Stimulated activated CD8-positive, alpha-beta memory T cell treated with anti-CD3 and anti-CD28 coated beads, Interleukin-15, amount 100 ng/mL, for 48 hours (primary cell): Measurements from ENCODE around the gene CCL20.
"Not testable (repeated sequence)": the region's sequence is repeated elsewhere in the genome, so short reads cannot be mapped to it uniquely, and the experiment has no call there.

ENCODE experiments used
- DNase-seq, 2 donors: peaks; one replicate each; pipeline ENCODE4 v3.0.0-alpha.2; 2020; ENCODE audit warnings: low read depth in 2 of 2

CCL20 gene

GRCh38 chr2:227834423-227834822 is 20.8 kb downstream of the CCL20 start:
- DNase-seq, result no peak

GRCh38 chr2:227834916-227835650 is 21.4 kb downstream of the CCL20 start:
- DNase-seq, result no peak

- DNase-seq, result not testable (repeated sequence)
Measured at GRCh38 chr2:227839339-227840129, 25.9 kb downstream of the CCL20 start.

- DNase-seq, result no peak
Measured at GRCh38 chr2:227846831-227847230, 33.2 kb downstream of the CCL20 start.

- no peak for DNase-seq
Measured at GRCh38 chr2:227848146-227848545, 34.5 kb downstream of the CCL20 start.

GRCh38 chr2:227848586-227848985 is 34.9 kb downstream of the CCL20 start:
- no peak for DNase-seq

- DNase-seq, result no peak
Measured at GRCh38 chr2:227849906-227850305, 36.3 kb downstream of the CCL20 start.

GRCh38 chr2:227853204-227853629 is 39.6 kb downstream of the CCL20 start:
- DNase-seq, result no peak

GRCh38 chr2:227853765-227854271 is 40.2 kb downstream of the CCL20 start:
- no peak for DNase-seq

- no peak for DNase-seq
Measured at GRCh38 chr2:227855440-227855839, 41.8 kb downstream of the CCL20 start.

GRCh38 chr2:227856697-227857096 is 43.1 kb downstream of the CCL20 start:
- DNase-seq, result no peak

- no peak for DNase-seq
Measured at GRCh38 chr2:227860221-227860641, 46.6 kb downstream of the CCL20 start.

- DNase-seq, result no peak
Measured at GRCh38 chr2:227861011-227861410, 47.4 kb downstream of the CCL20 start.

GRCh38 chr2:227862227-227862740 is 48.6 kb downstream of the CCL20 start:
- DNase-seq, result no peak

GRCh38 chr2:227862741-227863588 is 49.3 kb downstream of the CCL20 start:
- no peak for DNase-seq

GRCh38 chr2:227864161-227864756 is 50.6 kb downstream of the CCL20 start:
- no peak for DNase-seq

- DNase-seq, result no peak
Measured at GRCh38 chr2:227865291-227865690, 51.6 kb downstream of the CCL20 start.
